ENCODE data around the gene PHYKPL. TPM values are rescaled to one million over a fixed set of nuclear protein-coding genes. Genes with fewer than 3 reads are reported as not detected.

The PHYKPL gene
- total and polyA plus RNA-seq, 2 of the 13 experiments (the other 11 are each of a cell fraction or from before 2014, with no cell fraction given), result 18.0 to 78.6 TPM

- CTCF ChIA-PET (ENCODE audit: low intra/inter-chr PET ratio, low total read pairs), result no interaction called here
- ATAC-seq (peak; percentile 12), FAIRE-seq (no peak), DNase-seq (ENCODE audit: low spot score) (no peak)
- H3K79me2 ChIP-seq (ENCODE audit: insufficient read depth, low read length), result no peaks in the 10 kb centered on the region
- WGBS (ENCODE audit: low lambda C conversion rate), result 90% methylated on average over 4 of the region's 6 CpGs
- peaks cover 12 to 80% of the 10 kb centered on the region in 2 experiments for H3K36me3 ChIP-seq (replicated peaks in 1 of 2; ENCODE audit: control insufficient read depth in 1 of 2, insufficient read depth in 2 of 2, low read length in 2 of 2)
- H3K9ac ChIP-seq (ENCODE audit: insufficient read depth, low read depth, low read length), result no peak overlapping the region
- no peaks in the 10 kb centered on the region for H3K27me3 ChIP-seq (ENCODE audit: control insufficient read depth in 1 of 2, insufficient read depth in 2 of 2, low read length in 2 of 2)
- no peak overlapping the region for H3K4me2 ChIP-seq (ENCODE audit: low read depth, low read length)
- BruUV-seq (replicated peaks), result no TSS peak
- no peaks in the 10 kb centered on the region for H4K20me1 ChIP-seq (ENCODE audit: insufficient read depth, low read length)
- in situ Hi-C loops (cut with HindIII; ENCODE audit: extremely low pct_ligation_motif_present, low pct_unique_long_range_greater_than_20kb) (no loop called here), intact Hi-C loops (cut with micrococcal nuclease; ENCODE audit: unreplicated experiment) (no loop called here)
- POLR2A ChIA-PET, result interaction anchor here (1.1 to 2.6 kb wide), 4 partner anchors 10 to 21 kb away, joined by 3 to 15 read pairs (median 6); partner anchors contain the start of gene HNRNPAB
- H2AFZ ChIP-seq (ENCODE audit: low read length), result no peak overlapping the region
- peaks cover 21% of the 10 kb centered on the region for H3K4me1 ChIP-seq (ENCODE audit: insufficient read depth, low read length)
- no peak overlapping the region for H3K27ac ChIP-seq (ENCODE audit: extremely low read length, insufficient read depth, low read length)
- peak; percentile 38 to 50; a peak in 3 of 4 replicates for TF ChIP-seq POLR2A (IDR thresholded peaks at IDR 0.05; ENCODE audit: insufficient read depth in 1 of 2, low read depth in 2 of 2, low read length in 2 of 2)
- TF ChIP-seq GATAD1 (CRISPR knock-in tag; IDR thresholded peaks at IDR 0.05), result no peak
- no peak for TF ChIP-seq HES4 (CRISPR knock-in tag; IDR thresholded peaks at IDR 0.05; ENCODE audit: borderline replicate concordance)
- H3K9me3 ChIP-seq (ENCODE audit: low read length), result no peaks in the 10 kb centered on the region
- H3K4me3 ChIP-seq (replicated peaks in 1 of 3; ENCODE audit: insufficient read depth in 1 of 3, low read depth in 2 of 3, low read length in 3 of 3), result no peak overlapping the region
These were observed 18.3 kb downstream of the PHYKPL start for GRCh38 chr5:178214160-178214803.

GRCh38 chr5:178213748-178214151 is 18.9 kb downstream of the PHYKPL start:
- CTCF ChIA-PET (ENCODE audit: low intra/inter-chr PET ratio, low total read pairs), result no interaction called here
- peaks cover 21% of the 10 kb centered on the region for H3K4me1 ChIP-seq (ENCODE audit: insufficient read depth, low read length)
- H3K27ac ChIP-seq (ENCODE audit: extremely low read length, insufficient read depth, low read length), result no peak overlapping the region
- ATAC-seq (peak; percentile 12), DNase-seq (ENCODE audit: low spot score) (no peak), FAIRE-seq (no peak)
- in situ Hi-C loops (cut with HindIII; ENCODE audit: extremely low pct_ligation_motif_present, low pct_unique_long_range_greater_than_20kb) (no loop called here), intact Hi-C loops (cut with micrococcal nuclease; ENCODE audit: unreplicated experiment) (no loop called here)
- H3K4me2 ChIP-seq (ENCODE audit: low read depth, low read length), result no peak overlapping the region
- H3K9ac ChIP-seq (ENCODE audit: insufficient read depth, low read depth, low read length), result no peak overlapping the region
- peaks cover 12 to 85% of the 10 kb centered on the region in 2 experiments for H3K36me3 ChIP-seq (replicated peaks in 1 of 2; ENCODE audit: control insufficient read depth in 1 of 2, insufficient read depth in 2 of 2, low read length in 2 of 2)
- no peak overlapping the region for H2AFZ ChIP-seq (ENCODE audit: low read length)
- no peaks in the 10 kb centered on the region for H3K79me2 ChIP-seq (ENCODE audit: insufficient read depth, low read length)
- H3K9me3 ChIP-seq (ENCODE audit: low read length), result no peaks in the 10 kb centered on the region
- POLR2A ChIA-PET, result interaction anchor here (0.6 to 2.6 kb wide), 4 partner anchors 9 to 21 kb away, joined by 3 to 15 read pairs (median 6); partner anchors contain the start of gene HNRNPAB
- 82% methylated on average over 8 of the region's 8 CpGs for WGBS (ENCODE audit: low lambda C conversion rate)
- H4K20me1 ChIP-seq (ENCODE audit: insufficient read depth, low read length), result peaks cover 4% of the 10 kb centered on the region; the same call in 1 of the 2 replicates
- no peaks in the 10 kb centered on the region for H3K27me3 ChIP-seq (ENCODE audit: control insufficient read depth in 1 of 2, insufficient read depth in 2 of 2, low read length in 2 of 2)
- BruUV-seq (replicated peaks), result no TSS peak
- no peak overlapping the region for H3K4me3 ChIP-seq (replicated peaks in 1 of 3; ENCODE audit: insufficient read depth in 1 of 3, low read depth in 2 of 3, low read length in 3 of 3)
- TF ChIP-seq BORCS8-MEF2B (CRISPR knock-in tag; IDR thresholded peaks at IDR 0.05) (no peak), ZNF83 (CRISPR knock-in tag; IDR thresholded peaks at IDR 0.05; ENCODE audit: borderline replicate concordance) (no peak), ZNF878 (CRISPR knock-in tag; IDR thresholded peaks at IDR 0.05) (no peak), ZNF816 (CRISPR knock-in tag; IDR thresholded peaks at IDR 0.05; ENCODE audit: borderline replicate concordance) (no peak), HNF4A (CRISPR knock-in tag; IDR thresholded peaks at IDR 0.05) (peak; percentile 43; the same call in 1 of the 2 replicates), NKX3-1 (CRISPR knock-in tag; IDR thresholded peaks at IDR 0.05) (no peak), TMF1 (CRISPR knock-in tag; IDR thresholded peaks at IDR 0.05; ENCODE audit: low read depth) (no peak), TRIM22 (IDR thresholded peaks at IDR 0.05) (no peak), CREB1 (IDR thresholded peaks at IDR 0.05) (no peak), CREB1 (CRISPR knock-in tag; IDR thresholded peaks at IDR 0.05) (0 out of 2 replicates have a peak, but pooled peaks have one; percentile 14), RFXAP (CRISPR knock-in tag; IDR thresholded peaks at IDR 0.05; ENCODE audit: borderline replicate concordance) (no peak)
- TF ChIP-seq, protein P1, sequence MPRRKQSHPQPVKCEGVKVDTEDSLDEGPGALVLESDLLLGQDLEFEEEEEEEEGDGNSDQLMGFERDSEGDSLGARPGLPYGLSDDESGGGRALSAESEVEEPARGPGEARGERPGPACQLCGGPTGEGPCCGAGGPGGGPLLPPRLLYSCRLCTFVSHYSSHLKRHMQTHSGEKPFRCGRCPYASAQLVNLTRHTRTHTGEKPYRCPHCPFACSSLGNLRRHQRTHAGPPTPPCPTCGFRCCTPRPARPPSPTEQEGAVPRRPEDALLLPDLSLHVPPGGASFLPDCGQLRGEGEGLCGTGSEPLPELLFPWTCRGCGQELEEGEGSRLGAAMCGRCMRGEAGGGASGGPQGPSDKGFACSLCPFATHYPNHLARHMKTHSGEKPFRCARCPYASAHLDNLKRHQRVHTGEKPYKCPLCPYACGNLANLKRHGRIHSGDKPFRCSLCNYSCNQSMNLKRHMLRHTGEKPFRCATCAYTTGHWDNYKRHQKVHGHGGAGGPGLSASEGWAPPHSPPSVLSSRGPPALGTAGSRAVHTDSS (CRISPR knock-in tag; conservative IDR thresholded peaks at IDR 0.05), result no peak
